ENCODE measurements around the gene ADSS1.

The ADSS1 gene

GRCh38 chr14:104723651-104724406, at the start of gene ADSS1:
ADSS1 (plus strand) TSS chr14:104724229; CDS start chr14:104724271, 42 bp downstream.
- DNase-seq (ENCODE audit: low read depth in 2 of 2) = peak; percentile 22 to 34

GRCh38 chr14:104675447-104675846, 48.6 kb upstream of the ADSS1 start:
- no peak for DNase-seq (ENCODE audit: low read depth in 2 of 2)

GRCh38 chr14:104676130-104676693, 47.8 kb upstream of the ADSS1 start:
- no peak for DNase-seq (ENCODE audit: low read depth in 2 of 2)

GRCh38 chr14:104676694-104677511, 47.1 kb upstream of the ADSS1 start:
- peak; percentile 45 to 71 for DNase-seq (ENCODE audit: low read depth in 2 of 2)

- DNase-seq (ENCODE audit: low read depth in 2 of 2) = peak; percentile 68 to 74
These were observed 46.3 kb upstream of the ADSS1 start for GRCh38 chr14:104677512-104678332.

GRCh38 chr14:104678346-104678745, 45.7 kb upstream of the ADSS1 start:
- no peak for DNase-seq (ENCODE audit: low read depth in 2 of 2)

GRCh38 chr14:104678901-104679705, 44.9 kb upstream of the ADSS1 start:
- DNase-seq (ENCODE audit: low read depth in 2 of 2) = no peak

GRCh38 chr14:104680056-104680805, 43.8 kb upstream of the ADSS1 start:
- DNase-seq (ENCODE audit: low read depth in 2 of 2) = no peak

GRCh38 chr14:104680806-104681688, 43.0 kb upstream of the ADSS1 start:
- DNase-seq (ENCODE audit: low read depth in 2 of 2) = no peak

- no peak for DNase-seq (ENCODE audit: low read depth in 2 of 2)
These were observed 42.3 kb upstream of the ADSS1 start for GRCh38 chr14:104681689-104682074.

GRCh38 chr14:104682107-104682593, 41.9 kb upstream of the ADSS1 start:
- DNase-seq (ENCODE audit: low read depth in 2 of 2) = no peak

- DNase-seq (ENCODE audit: low read depth in 2 of 2) = no peak
These were observed 40.2 kb upstream of the ADSS1 start for GRCh38 chr14:104683653-104684448.

- DNase-seq (ENCODE audit: low read depth in 2 of 2) = no peak
These were observed 39.6 kb upstream of the ADSS1 start for GRCh38 chr14:104684449-104684821.

GRCh38 chr14:104685216-104685997, 38.6 kb upstream of the ADSS1 start:
- DNase-seq (ENCODE audit: low read depth in 2 of 2) = no peak

GRCh38 chr14:104685998-104686610, 37.9 kb upstream of the ADSS1 start:
- no peak for DNase-seq (ENCODE audit: low read depth in 2 of 2)

GRCh38 chr14:104686624-104687517, 37.2 kb upstream of the ADSS1 start:
- DNase-seq (ENCODE audit: low read depth in 2 of 2) = no peak
